ENCODE results near the gene STUB1. TPM values are rescaled to one million over a fixed set of nuclear protein-coding genes. Genes with fewer than 3 reads are reported as not detected.

Gene STUB1
- total and polyA plus RNA-seq, 2 experiments from 2014 or later = 91.7 to 108 TPM

DNA sequence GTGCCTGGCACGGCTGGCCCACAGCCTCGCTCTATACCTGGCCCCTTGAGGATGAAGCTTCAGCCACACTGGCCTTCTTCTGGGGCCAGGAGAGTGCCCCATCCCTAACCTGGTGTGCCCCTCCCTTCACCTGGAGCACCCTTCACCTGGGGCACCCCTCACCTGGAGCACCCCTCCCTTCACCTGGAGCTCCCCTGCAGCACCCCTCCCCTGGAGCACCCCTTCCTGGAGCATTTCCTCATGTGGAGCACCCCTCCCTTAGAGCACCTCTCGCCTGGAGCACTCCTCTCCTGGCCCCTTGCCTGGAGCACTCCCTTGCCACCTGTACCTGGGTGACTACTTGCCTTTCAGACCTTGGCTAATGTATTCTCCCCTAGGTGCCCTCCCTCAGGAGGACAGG is 27.8 kb downstream of the STUB1 start (continued):
- TF ChIP-seq, protein P1, sequence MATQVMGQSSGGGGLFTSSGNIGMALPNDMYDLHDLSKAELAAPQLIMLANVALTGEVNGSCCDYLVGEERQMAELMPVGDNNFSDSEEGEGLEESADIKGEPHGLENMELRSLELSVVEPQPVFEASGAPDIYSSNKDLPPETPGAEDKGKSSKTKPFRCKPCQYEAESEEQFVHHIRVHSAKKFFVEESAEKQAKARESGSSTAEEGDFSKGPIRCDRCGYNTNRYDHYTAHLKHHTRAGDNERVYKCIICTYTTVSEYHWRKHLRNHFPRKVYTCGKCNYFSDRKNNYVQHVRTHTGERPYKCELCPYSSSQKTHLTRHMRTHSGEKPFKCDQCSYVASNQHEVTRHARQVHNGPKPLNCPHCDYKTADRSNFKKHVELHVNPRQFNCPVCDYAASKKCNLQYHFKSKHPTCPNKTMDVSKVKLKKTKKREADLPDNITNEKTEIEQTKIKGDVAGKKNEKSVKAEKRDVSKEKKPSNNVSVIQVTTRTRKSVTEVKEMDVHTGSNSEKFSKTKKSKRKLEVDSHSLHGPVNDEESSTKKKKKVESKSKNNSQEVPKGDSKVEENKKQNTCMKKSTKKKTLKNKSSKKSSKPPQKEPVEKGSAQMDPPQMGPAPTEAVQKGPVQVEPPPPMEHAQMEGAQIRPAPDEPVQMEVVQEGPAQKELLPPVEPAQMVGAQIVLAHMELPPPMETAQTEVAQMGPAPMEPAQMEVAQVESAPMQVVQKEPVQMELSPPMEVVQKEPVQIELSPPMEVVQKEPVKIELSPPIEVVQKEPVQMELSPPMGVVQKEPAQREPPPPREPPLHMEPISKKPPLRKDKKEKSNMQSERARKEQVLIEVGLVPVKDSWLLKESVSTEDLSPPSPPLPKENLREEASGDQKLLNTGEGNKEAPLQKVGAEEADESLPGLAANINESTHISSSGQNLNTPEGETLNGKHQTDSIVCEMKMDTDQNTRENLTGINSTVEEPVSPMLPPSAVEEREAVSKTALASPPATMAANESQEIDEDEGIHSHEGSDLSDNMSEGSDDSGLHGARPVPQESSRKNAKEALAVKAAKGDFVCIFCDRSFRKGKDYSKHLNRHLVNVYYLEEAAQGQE (IDR thresholded peaks at IDR 0.05; ENCODE audit: unreplicated experiment) = no peak

DNA sequence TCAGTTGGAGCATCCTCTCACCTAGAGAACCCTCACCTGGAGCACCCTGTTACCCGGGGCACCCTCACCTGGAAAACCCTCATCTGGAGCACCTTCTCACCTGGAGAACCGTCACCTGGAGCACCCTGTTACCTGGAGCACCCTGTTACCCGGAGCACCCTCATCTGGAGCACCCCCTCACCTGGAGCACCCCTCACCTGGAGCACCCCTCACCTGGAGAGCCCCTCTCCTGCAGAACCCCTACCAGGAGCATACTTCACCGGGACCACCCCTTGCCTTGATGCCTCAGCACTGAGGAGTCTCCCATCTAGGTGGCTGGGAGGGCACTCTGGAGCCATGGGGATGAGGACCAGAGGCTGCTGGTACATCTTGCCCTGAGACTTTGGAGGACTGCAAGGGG is 28.7 kb downstream of the STUB1 start:
- Histone ChIP-seq H3K4me1 (ENCODE audit: insufficient read depth) (no peaks in the 10 kb centered on the region), H3K27ac (ENCODE audit: low read depth) (no peak overlapping the region), H4K20me1 (replicated peaks; ENCODE audit: insufficient read depth) (no peaks in the 10 kb centered on the region), H3K4me3 (no peak overlapping the region), H3K9me2 (ENCODE audit: insufficient read depth) (no peaks in the 10 kb centered on the region), H3K4me2 (no peak overlapping the region), H3K36me3 (ENCODE audit: insufficient read depth) (no peaks in the 10 kb centered on the region), H3K27me3 (ENCODE audit: insufficient read depth) (peaks cover 70% of the 10 kb centered on the region), H3F3A (replicated peaks; ENCODE audit: low read depth) (0 out of 2 replicates have a peak, but pooled peaks cover 6% of the 10 kb centered on the region), H3K79me2 (replicated peaks; ENCODE audit: insufficient read depth) (no peaks in the 10 kb centered on the region), H2AFZ (no peak overlapping the region)
- Mint-ChIP-seq H3K4me1 (no peaks in the 10 kb centered on the region; the same call in 2 of the 3 replicates), H3K36me3 (ENCODE audit: low read depth) (no peaks in the 10 kb centered on the region), H3K27ac (no peak overlapping the region), H3K27me3 (ENCODE audit: insufficient read depth, low read depth, poor library complexity) (peaks cover 59% of the 10 kb centered on the region), H3K9me3 (peaks cover 4% of the 10 kb centered on the region; the same call in 1 of the 3 replicates), H3K4me3 (no peak overlapping the region)
- DNase-seq (ENCODE audit: low spot score) (no peak), ATAC-seq (no peak)
- TF ChIP-seq, protein P1 (IDR thresholded peaks at IDR 0.05; ENCODE audit: unreplicated experiment) = no peak
- TF ChIP-seq JUNB (IDR thresholded peaks at IDR 0.05; ENCODE audit: unreplicated experiment) = no peak
- TF ChIP-seq STAT1 (IDR thresholded peaks at IDR 0.05; ENCODE audit: unreplicated experiment) = no peak
- TF ChIP-seq ZNF114 (CRISPR knock-in tag; IDR thresholded peaks at IDR 0.05) = no peak
- TF ChIP-seq, protein P2, sequence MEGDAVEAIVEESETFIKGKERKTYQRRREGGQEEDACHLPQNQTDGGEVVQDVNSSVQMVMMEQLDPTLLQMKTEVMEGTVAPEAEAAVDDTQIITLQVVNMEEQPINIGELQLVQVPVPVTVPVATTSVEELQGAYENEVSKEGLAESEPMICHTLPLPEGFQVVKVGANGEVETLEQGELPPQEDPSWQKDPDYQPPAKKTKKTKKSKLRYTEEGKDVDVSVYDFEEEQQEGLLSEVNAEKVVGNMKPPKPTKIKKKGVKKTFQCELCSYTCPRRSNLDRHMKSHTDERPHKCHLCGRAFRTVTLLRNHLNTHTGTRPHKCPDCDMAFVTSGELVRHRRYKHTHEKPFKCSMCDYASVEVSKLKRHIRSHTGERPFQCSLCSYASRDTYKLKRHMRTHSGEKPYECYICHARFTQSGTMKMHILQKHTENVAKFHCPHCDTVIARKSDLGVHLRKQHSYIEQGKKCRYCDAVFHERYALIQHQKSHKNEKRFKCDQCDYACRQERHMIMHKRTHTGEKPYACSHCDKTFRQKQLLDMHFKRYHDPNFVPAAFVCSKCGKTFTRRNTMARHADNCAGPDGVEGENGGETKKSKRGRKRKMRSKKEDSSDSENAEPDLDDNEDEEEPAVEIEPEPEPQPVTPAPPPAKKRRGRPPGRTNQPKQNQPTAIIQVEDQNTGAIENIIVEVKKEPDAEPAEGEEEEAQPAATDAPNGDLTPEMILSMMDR (conservative IDR thresholded peaks at IDR 0.05; ENCODE audit: low read depth in 2 of 2) = no peak
- no peak for TF ChIP-seq CREB1 (CRISPR knock-in tag; IDR thresholded peaks at IDR 0.05; ENCODE audit: low read depth)
- TF ChIP-seq, protein P3, sequence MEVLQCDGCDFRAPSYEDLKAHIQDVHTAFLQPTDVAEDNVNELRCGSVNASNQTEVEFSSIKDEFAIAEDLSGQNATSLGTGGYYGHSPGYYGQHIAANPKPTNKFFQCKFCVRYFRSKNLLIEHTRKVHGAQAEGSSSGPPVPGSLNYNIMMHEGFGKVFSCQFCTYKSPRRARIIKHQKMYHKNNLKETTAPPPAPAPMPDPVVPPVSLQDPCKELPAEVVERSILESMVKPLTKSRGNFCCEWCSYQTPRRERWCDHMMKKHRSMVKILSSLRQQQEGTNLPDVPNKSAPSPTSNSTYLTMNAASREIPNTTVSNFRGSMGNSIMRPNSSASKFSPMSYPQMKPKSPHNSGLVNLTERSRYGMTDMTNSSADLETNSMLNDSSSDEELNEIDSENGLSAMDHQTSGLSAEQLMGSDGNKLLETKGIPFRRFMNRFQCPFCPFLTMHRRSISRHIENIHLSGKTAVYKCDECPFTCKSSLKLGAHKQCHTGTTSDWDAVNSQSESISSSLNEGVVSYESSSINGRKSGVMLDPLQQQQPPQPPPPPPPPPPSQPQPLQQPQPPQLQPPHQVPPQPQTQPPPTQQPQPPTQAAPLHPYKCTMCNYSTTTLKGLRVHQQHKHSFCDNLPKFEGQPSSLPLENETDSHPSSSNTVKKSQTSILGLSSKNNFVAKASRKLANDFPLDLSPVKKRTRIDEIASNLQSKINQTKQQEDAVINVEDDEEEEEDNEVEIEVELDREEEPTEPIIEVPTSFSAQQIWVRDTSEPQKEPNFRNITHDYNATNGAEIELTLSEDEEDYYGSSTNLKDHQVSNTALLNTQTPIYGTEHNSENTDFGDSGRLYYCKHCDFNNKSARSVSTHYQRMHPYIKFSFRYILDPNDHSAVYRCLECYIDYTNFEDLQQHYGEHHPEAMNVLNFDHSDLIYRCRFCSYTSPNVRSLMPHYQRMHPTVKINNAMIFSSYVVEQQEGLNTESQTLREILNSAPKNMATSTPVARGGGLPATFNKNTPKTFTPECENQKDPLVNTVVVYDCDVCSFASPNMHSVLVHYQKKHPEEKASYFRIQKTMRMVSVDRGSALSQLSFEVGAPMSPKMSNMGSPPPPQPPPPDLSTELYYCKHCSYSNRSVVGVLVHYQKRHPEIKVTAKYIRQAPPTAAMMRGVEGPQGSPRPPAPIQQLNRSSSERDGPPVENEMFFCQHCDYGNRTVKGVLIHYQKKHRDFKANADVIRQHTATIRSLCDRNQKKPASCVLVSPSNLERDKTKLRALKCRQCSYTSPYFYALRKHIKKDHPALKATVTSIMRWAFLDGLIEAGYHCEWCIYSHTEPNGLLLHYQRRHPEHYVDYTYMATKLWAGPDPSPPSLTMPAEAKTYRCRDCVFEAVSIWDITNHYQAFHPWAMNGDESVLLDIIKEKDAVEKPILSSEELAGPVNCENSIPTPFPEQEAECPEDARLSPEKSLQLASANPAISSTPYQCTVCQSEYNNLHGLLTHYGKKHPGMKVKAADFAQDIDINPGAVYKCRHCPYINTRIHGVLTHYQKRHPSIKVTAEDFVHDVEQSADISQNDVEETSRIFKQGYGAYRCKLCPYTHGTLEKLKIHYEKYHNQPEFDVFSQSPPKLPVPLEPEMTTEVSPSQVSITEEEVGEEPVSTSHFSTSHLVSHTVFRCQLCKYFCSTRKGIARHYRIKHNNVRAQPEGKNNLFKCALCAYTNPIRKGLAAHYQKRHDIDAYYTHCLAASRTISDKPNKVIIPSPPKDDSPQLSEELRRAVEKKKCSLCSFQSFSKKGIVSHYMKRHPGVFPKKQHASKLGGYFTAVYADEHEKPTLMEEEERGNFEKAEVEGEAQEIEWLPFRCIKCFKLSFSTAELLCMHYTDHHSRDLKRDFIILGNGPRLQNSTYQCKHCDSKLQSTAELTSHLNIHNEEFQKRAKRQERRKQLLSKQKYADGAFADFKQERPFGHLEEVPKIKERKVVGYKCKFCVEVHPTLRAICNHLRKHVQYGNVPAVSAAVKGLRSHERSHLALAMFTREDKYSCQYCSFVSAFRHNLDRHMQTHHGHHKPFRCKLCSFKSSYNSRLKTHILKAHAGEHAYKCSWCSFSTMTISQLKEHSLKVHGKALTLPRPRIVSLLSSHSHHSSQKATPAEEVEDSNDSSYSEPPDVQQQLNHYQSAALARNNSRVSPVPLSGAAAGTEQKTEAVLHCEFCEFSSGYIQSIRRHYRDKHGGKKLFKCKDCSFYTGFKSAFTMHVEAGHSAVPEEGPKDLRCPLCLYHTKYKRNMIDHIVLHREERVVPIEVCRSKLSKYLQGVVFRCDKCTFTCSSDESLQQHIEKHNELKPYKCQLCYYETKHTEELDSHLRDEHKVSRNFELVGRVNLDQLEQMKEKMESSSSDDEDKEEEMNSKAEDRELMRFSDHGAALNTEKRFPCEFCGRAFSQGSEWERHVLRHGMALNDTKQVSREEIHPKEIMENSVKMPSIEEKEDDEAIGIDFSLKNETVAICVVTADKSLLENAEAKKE (CRISPR knock-in tag; IDR thresholded peaks at IDR 0.05) = no peak
- TF ChIP-seq EZH2phosphoT487 (IDR thresholded peaks at IDR 0.05; ENCODE audit: unreplicated experiment) = no peak
- TF ChIP-seq NANOG (IDR thresholded peaks at IDR 0.05; ENCODE audit: borderline replicate concordance) = no peak

Measured in GM23338 (cell line).